Glutamatergic neuron (in vitro differentiated cells): ENCODE measurements around the gene MGAT4B. TPM values are rescaled to one million over a fixed set of nuclear protein-coding genes. Genes with fewer than 3 reads are reported as not detected.

ENCODE experiments used
- DNase-seq: peaks from one replicate; pipeline ENCODE4 v3.0.0; 2022
- H3K27ac Mint-ChIP-seq: one replicate; pipeline ENCODE4 v1.8.0; 2020; ENCODE audit warnings: mild to moderate bottlenecking, mixed read lengths, inconsistent platforms; ENCODE audit not compliant: unreplicated experiment
- H3K27me3 Mint-ChIP-seq: one replicate; pipeline ENCODE4 v1.8.0; 2020; ENCODE audit warnings: mild to moderate bottlenecking, moderate library complexity, mixed read lengths, inconsistent platforms; ENCODE audit not compliant: unreplicated experiment
- H3K36me3 Mint-ChIP-seq: one replicate; pipeline ENCODE4 v1.8.0; 2020; ENCODE audit warnings: mild to moderate bottlenecking, mixed read lengths, inconsistent platforms; ENCODE audit not compliant: unreplicated experiment
- H3K4me1 Mint-ChIP-seq: one replicate; pipeline ENCODE4 v1.8.0; 2020; ENCODE audit warnings: mild to moderate bottlenecking, low read depth, mixed read lengths, inconsistent platforms; ENCODE audit not compliant: unreplicated experiment
- H3K4me3 Mint-ChIP-seq: one replicate; pipeline ENCODE4 v1.8.0; 2020; ENCODE audit warnings: mild to moderate bottlenecking, mixed read lengths, inconsistent platforms; ENCODE audit not compliant: unreplicated experiment
- H3K9me3 Mint-ChIP-seq: one replicate; pipeline ENCODE4 v1.8.0; 2020; ENCODE audit warnings: mild to moderate bottlenecking, moderate library complexity, mixed read lengths, inconsistent platforms; ENCODE audit not compliant: unreplicated experiment
- total RNA-seq: library from RNA; stranded (reverse); fragmentation: NEBNext Ultra II Directional; extraction: Animal tissue kit (Norgen Biotek cat#: 25700); gene quantifications from one replicate; pipeline ENCODE4 v1.2.1, GENCODE V29; 2021; ENCODE audit not compliant: unreplicated experiment
- TF ChIP-seq, protein P1 (sequence below): fragments of 200-600 bp; sonication (generic); IDR thresholded peaks from one replicate; pipeline ENCODE4 v1.5.0; 2021; ENCODE audit not compliant: partially characterized antibody, unreplicated experiment

Gene MGAT4B
- total RNA-seq, 1 donor from 2014 or later, result 140 TPM

DNA sequence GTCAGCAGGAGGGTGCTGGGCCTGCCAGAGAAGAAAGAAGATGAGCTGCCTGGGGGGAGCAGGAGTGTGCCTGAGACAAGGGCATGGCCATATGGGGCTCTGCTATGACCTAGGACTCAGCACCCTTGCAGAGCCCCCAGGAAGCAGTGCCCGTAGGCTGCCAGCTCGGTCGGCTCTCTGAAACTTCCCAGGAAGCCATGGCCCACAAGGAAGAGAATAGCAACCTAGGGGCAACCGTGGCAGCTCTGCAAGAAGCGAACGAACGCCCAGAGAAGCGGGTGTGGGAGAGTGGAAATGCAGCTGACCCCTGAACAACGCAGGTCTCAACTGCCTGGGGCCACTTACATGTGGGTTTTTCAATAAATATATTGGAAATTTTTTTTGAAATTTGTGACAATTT, 23.5 kb downstream of the MGAT4B start:
- peaks cover 17% of the 10 kb centered on the region for H3K4me1 Mint-ChIP-seq
- H3K36me3 Mint-ChIP-seq, result no peaks in the 10 kb centered on the region
- TF ChIP-seq, protein P1, sequence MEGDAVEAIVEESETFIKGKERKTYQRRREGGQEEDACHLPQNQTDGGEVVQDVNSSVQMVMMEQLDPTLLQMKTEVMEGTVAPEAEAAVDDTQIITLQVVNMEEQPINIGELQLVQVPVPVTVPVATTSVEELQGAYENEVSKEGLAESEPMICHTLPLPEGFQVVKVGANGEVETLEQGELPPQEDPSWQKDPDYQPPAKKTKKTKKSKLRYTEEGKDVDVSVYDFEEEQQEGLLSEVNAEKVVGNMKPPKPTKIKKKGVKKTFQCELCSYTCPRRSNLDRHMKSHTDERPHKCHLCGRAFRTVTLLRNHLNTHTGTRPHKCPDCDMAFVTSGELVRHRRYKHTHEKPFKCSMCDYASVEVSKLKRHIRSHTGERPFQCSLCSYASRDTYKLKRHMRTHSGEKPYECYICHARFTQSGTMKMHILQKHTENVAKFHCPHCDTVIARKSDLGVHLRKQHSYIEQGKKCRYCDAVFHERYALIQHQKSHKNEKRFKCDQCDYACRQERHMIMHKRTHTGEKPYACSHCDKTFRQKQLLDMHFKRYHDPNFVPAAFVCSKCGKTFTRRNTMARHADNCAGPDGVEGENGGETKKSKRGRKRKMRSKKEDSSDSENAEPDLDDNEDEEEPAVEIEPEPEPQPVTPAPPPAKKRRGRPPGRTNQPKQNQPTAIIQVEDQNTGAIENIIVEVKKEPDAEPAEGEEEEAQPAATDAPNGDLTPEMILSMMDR, result no peak
- H3K9me3 Mint-ChIP-seq, result peaks cover 6% of the 10 kb centered on the region
- no peak overlapping the region for H3K27ac Mint-ChIP-seq
- DNase-seq, result no peak
- H3K4me3 Mint-ChIP-seq, result no peak overlapping the region
- H3K27me3 Mint-ChIP-seq, result peaks cover 10% of the 10 kb centered on the region

GRCh38 chr5:179781846-179782245, 24.8 kb downstream of the MGAT4B start:
- TF ChIP-seq, protein P1, result no peak
- Mint-ChIP-seq H3K4me1 (peaks cover 27% of the 10 kb centered on the region), H3K36me3 (no peaks in the 10 kb centered on the region), H3K27ac (no peak overlapping the region), H3K27me3 (peaks cover 8% of the 10 kb centered on the region), H3K4me3 (no peak overlapping the region), H3K9me3 (peaks cover 9% of the 10 kb centered on the region)
- no peak for DNase-seq

- Mint-ChIP-seq H3K4me3 (no peak overlapping the region), H3K4me1 (peaks cover 30% of the 10 kb centered on the region), H3K36me3 (no peaks in the 10 kb centered on the region), H3K9me3 (peaks cover 9% of the 10 kb centered on the region), H3K27me3 (peaks cover 6% of the 10 kb centered on the region), H3K27ac (peak overlapping the region; percentile 86)
- TF ChIP-seq, protein P1, result no peak
- no peak for DNase-seq
Measured at GRCh38 chr5:179780362-179780761, 26.3 kb downstream of the MGAT4B start.

DNA sequence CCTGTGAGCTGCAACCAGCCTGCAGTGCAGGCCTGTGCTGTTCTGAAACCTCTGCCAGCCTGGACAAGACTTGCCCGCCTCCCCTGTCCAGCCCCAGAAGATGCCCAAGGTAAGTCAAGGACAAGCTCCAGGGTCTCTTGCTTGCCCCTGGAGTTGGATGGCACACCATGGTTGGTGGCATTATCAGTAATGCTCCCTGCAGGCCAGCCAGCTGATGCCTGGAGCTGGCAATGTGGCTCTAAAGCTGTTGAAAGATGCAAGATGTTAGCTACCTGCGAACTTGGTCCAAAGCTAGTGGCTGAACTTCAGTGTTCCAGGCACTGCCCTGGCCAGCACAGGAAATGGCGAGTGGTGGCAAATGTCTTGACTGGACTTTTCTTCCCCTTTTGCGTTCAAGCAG, 26.8 kb downstream of the MGAT4B start:
- Mint-ChIP-seq H3K4me3 (no peak overlapping the region), H3K36me3 (no peaks in the 10 kb centered on the region), H3K4me1 (peaks cover 30% of the 10 kb centered on the region), H3K27me3 (peaks cover 6% of the 10 kb centered on the region), H3K9me3 (peaks cover 9% of the 10 kb centered on the region), H3K27ac (peak overlapping the region; percentile 86)
- DNase-seq, result no peak
- TF ChIP-seq, protein P1, result no peak

- Mint-ChIP-seq H3K36me3 (no peaks in the 10 kb centered on the region), H3K4me3 (peak overlapping the region; percentile 63), H3K27me3 (peaks cover 8% of the 10 kb centered on the region), H3K4me1 (peaks cover 31% of the 10 kb centered on the region), H3K27ac (peak overlapping the region; percentile 87), H3K9me3 (peaks cover 9% of the 10 kb centered on the region)
- DNase-seq, result no peak
- TF ChIP-seq, protein P1, result no peak
Measured at GRCh38 chr5:179778591-179778990, 28.1 kb downstream of the MGAT4B start.
